Adrenal gland (tissue), 12 donors: ENCODE results near the gene STAP1. TPM values are rescaled to one million over a fixed set of nuclear protein-coding genes. Genes with fewer than 3 reads are reported as not detected.

ENCODE experiments used
- DNase-seq, 7 donors: peaks; one replicate each; pipeline ENCODE4 v3.0.0-alpha.2; 2019 to 2020
- H3K27ac ChIP-seq, 5 donors: fragments of 200-600 bp; sonication (generic) in 4 of 5; 1 replicate in 3 of 5; 2 replicates in 2 of 5; pipeline versions ENCODE4 v1.5.1 to v1.8.0; 2016 to 2020; ENCODE audit warnings: mild to moderate bottlenecking in 1 of 5
- H3K27me3 ChIP-seq: fragments of 200-600 bp; 2 replicates; pipeline ENCODE4 v1.8.0; 2021
- H3K36me3 ChIP-seq, 2 donors: fragments of 200-600 bp; replicated peaks in 1 of 2; 1 replicate in 1 of 2; 2 replicates in 1 of 2; pipeline versions ENCODE4 v1.5.1 to v1.8.0; 2018 to 2022
- H3K4me1 ChIP-seq, 2 donors: fragments of 200-600 bp; replicated peaks in 1 of 2; 1 replicate in 1 of 2; 2 replicates in 1 of 2; pipeline versions ENCODE4 v1.5.1 to v1.8.0; 2018 to 2021
- H3K4me3 ChIP-seq, 4 donors: fragments of 200-600 bp; sonication (generic) in 3 of 4; one replicate each; pipeline ENCODE4 v1.5.1; 2016 to 2018
- H3K9me3 ChIP-seq, 3 donors: fragments of 200-600 bp; sonication (generic) in 1 of 3; replicated peaks in 1 of 3; 1 replicate in 2 of 3; 2 replicates in 1 of 3; pipeline versions ENCODE4 v1.5.1 to v1.8.0; 2016 to 2021
- CTCF ChIP-seq, 6 experiments: fragments of 450-650 bp in 4 of 6; fragments of 200-600 bp in 2 of 6; sonication (generic) in 1 of 6; IDR thresholded peaks; 1 replicate in 5 of 6; 2 replicates in 1 of 6; pipeline versions ENCODE4 v1.5.1 to v1.8.0; 2016 to 2021; ENCODE audit warnings: antibody characterized with exemption in 6 of 6, mild to moderate bottlenecking in 2 of 6, moderate library complexity in 1 of 6
- POLR2A ChIP-seq, 2 donors: fragments of 450-650 bp; IDR thresholded peaks; one replicate each; pipeline ENCODE4 v1.6.1; 2017; ENCODE audit warnings: antibody characterized with exemption in 2 of 2, mild to moderate bottlenecking in 2 of 2, moderate library complexity in 1 of 2
- WGBS, 4 donors: extraction: QIAGEN DNeasy Blood & Tissue Kit in 2 of 4; methylation state at CpG; one replicate each; pipeline versions ENCODE4 v1.1.5 to v1.1.7; 2013 to 2017; 5-methylcytosine and 5-hydroxymethylcytosine counted together
- intact Hi-C, 2 donors: fragments of 100-400 bp; cut with DNase I; formaldehyde crosslinking; loops; one replicate each; pipeline versions ENCODE4 v1.14.1 to v1.15.0; 2022 to 2023
- polyA plus RNA-seq, 3 donors: library from polyadenylated mRNA; stranded (reverse); fragments of 200-250 nt in 2 of 3; fragments of 350-450 nt in 1 of 3; fragmentation: Illumina TruSeq in 1 of 3; extraction: RNeasy Lipid Tissue Mini Kit (QIAGEN cat#74804) in 1 of 3; gene quantifications; one replicate each; pipeline ENCODE4 v1.2.3, GENCODE V29; 2013 to 2014
- total RNA-seq, 9 donors: library from RNA; depleted of rRNA in 4 of 9; stranded (reverse); fragments of >200 nt in 4 of 9; fragments of 120-200 nt in 1 of 9; fragmentation: NEBNext Ultra II Directional in 1 of 9; extraction: Animal tissue kit (Norgen Biotek cat#: 25700) in 1 of 9; gene quantifications; one replicate each; pipeline versions ENCODE4 v1.1.0 to v1.2.4, GENCODE V29; 2013 to 2023
- donor health status: healthy with polysubstance abuse.
- donor health status: Bipolar disorder and iron deficiency.
- donor health status: DM: yes; HTN: yes; CAD: no.
- donor health status: DM: no; HTN: no; CAD: no.
- donor health status: DM: no; HTN: no; CAD: no.
- donor health status: DM: yes; HTN: yes; CAD: no.

The STAP1 gene
- total and polyA plus RNA-seq, 12 donors = 0.10 to 0.13 TPM; not detected in 10

GRCh38 chr4:67556436-67556835 lies 2.1 kb upstream of the STAP1 start:
- no peak for DNase-seq
- H3K27ac ChIP-seq = no peak overlapping the region
- 34 to 58% (median 42%) methylated on average over 2 of the region's 2 CpGs for WGBS, 4 donors
- no peaks in the 10 kb centered on the region for H3K4me1 ChIP-seq
- no peak overlapping the region for H3K4me3 ChIP-seq
- no peak for TF ChIP-seq CTCF (IDR thresholded peaks at IDR 0.05)
- no peak for TF ChIP-seq POLR2A (IDR thresholded peaks at IDR 0.05)
- H3K36me3 ChIP-seq = no peaks in the 10 kb centered on the region
- intact Hi-C loops = no loop called here
- H3K9me3 ChIP-seq = no peaks in the 10 kb centered on the region
- H3K27me3 ChIP-seq = no peaks in the 10 kb centered on the region

GRCh38 chr4:67565284-67565683 lies 6.8 kb downstream of the STAP1 start:
- no peak overlapping the region for H3K4me3 ChIP-seq
- no peaks in the 10 kb centered on the region for H3K4me1 ChIP-seq

GRCh38 chr4:67566335-67566734 lies 7.8 kb downstream of the STAP1 start:
- intact Hi-C loops = no loop called here
- H3K27ac ChIP-seq = no peak overlapping the region
- no peak for DNase-seq
- TF ChIP-seq POLR2A (IDR thresholded peaks at IDR 0.05) = no peak
- TF ChIP-seq CTCF (IDR thresholded peaks at IDR 0.05) = no peak
- H3K4me1 ChIP-seq = no peaks in the 10 kb centered on the region
- H3K9me3 ChIP-seq = no peaks in the 10 kb centered on the region
- 84 to 96% (median 92%) methylated on average over 3 of the region's 3 CpGs for WGBS, 4 donors
- H3K4me3 ChIP-seq = no peak overlapping the region
- H3K27me3 ChIP-seq = no peaks in the 10 kb centered on the region
- H3K36me3 ChIP-seq = no peaks in the 10 kb centered on the region

More at GRCh38 chr4:67565284-67565683, 6.8 kb downstream of the STAP1 start:
- DNase-seq = no peak
- H3K27ac ChIP-seq = no peak overlapping the region
- TF ChIP-seq CTCF (IDR thresholded peaks at IDR 0.05) (no peak), POLR2A (IDR thresholded peaks at IDR 0.05) (no peak)
- no peaks in the 10 kb centered on the region for H3K27me3 ChIP-seq
- no peaks in the 10 kb centered on the region for H3K36me3 ChIP-seq
- no peaks in the 10 kb centered on the region for H3K9me3 ChIP-seq
- intact Hi-C loops = no loop called here

- Histone ChIP-seq H3K36me3 (no peaks in the 10 kb centered on the region), H3K4me3 (no peak overlapping the region), H3K9me3 (no peaks in the 10 kb centered on the region), H3K4me1 (no peaks in the 10 kb centered on the region), H3K27me3 (no peaks in the 10 kb centered on the region), H3K27ac (no peak overlapping the region)
- WGBS, 4 donors = 91 to 93% (median 92%) methylated on average over 2 of the region's 2 CpGs
- intact Hi-C loops = no loop called here
- no peak for DNase-seq
- TF ChIP-seq CTCF (IDR thresholded peaks at IDR 0.05) (no peak), POLR2A (IDR thresholded peaks at IDR 0.05) (no peak)
These were observed 10.3 kb downstream of the STAP1 start for GRCh38 chr4:67568820-67569219.
